KG1 (cell line): ENCODE data around the gene NAT8.
"Not testable (repeated sequence)": the region's sequence is repeated elsewhere in the genome, so short reads cannot be mapped to it uniquely, and the experiment has no call there.

ENCODE experiments used
- DNase-seq: peaks from one replicate; lab custom pipeline; 2025; lab: John Stamatoyannopoulos, UW

The NAT8 gene

DNA sequence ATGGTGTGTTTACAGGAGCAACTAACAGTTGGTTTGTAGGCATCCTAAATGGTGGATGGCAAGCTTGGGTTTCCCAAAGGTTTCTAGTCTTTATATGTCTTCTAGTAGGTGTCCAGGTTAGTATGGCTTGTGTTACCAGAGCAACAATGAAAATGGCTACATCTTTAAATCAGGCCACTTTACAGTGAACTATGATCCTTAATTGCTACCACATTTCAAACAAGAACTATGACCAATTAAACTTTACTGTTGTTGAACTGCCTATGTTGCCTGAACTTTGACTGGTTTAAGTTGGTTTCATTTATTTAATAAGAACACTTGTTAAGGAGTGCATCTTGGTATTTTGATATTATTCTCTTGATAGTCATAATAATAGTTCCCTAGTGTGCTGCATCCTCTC, 5.2 kb downstream of the NAT8 start:
- DNase-seq, result not testable (repeated sequence)

DNA sequence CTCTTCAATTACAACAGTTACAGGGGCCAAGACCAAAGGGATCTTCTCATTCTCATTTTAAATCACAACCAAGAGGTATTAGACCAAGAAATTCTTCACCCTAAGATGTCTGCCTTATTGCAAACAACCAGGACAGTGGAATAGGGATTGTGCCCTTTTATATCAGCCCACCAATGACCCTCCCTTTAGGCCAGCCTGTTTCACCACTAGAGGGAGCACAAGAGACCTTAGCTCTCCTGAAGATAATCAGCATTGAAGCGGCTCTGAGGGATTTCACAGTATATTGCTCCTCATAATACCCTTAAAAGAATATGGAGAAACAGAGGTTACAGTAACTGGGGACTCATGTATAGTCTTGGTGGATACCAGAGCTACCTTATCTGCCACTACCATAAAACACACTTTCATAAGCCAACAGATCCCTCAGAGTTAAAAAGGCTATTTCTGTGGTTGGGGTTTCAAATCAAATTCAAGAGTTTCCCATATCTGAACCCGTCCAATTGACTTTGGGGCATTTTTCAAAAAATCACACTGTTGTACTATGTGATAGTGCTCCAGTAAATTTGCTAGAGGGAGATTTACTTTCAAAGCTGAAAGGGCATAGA, 11.5 kb downstream of the NAT8 start:
- DNase-seq, result not testable (repeated sequence)

DNA sequence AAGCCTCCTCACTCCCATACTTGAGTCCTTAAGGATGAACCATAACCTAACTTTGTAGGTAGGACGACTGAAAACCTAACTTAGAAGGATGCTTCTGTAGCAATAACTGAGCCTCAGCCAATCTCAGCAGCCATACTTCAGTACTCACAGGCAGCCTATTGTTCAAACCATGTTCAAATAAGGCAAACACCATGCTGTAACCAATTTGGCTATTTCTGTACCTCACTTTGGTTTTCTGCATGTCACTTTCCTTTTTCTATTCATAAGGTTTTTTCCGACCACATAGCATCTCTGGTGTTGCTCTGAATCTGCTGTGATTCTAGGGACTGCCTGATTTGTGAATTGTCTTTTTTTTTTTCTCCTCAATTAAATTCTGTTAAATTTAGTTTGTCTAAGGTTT, 13.7 kb downstream of the NAT8 start:
- DNase-seq, result not testable (repeated sequence)

DNA sequence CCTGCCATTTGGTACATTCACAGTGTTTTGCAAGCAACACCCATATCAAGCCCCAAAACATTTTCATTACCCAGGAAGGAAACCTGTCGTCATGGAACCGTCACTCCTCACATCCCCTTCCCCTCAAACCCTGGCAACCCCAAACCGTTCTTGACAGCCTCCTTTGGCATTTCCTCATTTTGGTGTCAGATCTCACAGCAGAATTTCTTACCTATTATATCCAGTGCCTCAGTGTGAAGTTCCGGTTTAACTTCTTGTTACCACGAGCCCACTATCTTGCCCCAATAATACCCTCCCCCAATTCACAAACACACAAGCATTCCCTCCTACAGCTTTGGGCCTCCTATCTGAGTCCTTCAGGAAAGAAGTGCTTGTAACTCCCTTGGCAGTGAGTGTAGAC, 16.0 kb downstream of the NAT8 start:
- DNase-seq, result peak; percentile 25

DNA sequence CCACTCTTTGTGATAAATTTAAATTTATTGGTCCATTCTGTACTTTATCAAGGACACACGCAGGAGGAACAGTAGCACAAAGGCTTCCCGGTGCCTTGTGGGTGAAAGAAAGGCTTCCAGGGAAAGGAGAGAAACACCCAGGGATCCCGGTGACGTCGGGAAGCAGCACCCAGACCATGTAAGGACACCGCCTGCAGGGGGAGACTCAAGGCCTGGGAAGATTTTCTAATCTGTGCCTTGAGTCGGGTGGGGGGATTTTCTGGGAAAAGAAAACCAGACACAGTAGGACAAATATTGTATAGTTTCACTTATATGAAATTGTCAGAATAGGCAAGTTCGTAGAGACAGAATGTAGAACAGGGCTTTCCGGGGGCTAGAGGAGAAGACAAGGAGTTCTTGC, 17.6 kb downstream of the NAT8 start:
- not testable (repeated sequence) for DNase-seq

DNA sequence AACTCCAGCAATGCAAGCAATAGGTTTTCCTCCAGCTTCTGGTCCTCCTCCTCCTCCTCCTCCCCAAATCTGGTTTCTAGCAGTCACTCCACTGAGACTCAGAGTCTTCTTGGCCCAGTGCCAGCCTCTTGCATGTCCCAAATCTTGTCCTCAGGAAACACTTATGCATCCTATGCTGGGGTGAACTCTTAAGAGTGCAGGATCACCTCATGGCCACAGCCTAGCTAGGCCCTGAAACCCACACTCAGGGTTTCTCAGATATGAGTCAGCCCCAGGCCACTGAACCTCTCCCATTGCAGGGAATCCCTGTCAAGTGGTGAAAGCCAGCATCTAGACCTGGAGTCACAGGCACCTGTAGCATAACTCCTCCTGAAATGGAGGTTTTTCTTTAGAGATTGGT, 18.2 kb downstream of the NAT8 start:
- not testable (repeated sequence) for DNase-seq

DNA sequence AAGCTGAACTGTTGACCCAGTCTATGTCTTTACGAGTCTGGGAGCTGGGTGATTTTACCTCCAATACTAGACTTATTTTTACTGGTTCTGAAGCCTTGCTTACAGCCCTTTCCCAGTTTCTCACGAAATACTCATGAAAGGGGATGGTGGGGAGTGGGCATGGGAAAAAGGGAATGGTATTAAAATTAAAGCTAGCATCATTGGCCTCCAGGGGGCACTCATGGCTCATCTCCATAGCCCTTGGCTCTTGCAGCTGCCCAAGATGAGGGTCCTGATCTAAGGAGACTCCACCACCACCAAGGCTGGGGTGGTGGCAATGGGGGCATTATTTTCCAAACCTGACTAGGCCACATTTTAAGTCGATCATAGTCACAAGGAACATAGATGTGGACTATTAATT, 22.3 kb downstream of the NAT8 start:
- DNase-seq, result not testable (repeated sequence)

DNA sequence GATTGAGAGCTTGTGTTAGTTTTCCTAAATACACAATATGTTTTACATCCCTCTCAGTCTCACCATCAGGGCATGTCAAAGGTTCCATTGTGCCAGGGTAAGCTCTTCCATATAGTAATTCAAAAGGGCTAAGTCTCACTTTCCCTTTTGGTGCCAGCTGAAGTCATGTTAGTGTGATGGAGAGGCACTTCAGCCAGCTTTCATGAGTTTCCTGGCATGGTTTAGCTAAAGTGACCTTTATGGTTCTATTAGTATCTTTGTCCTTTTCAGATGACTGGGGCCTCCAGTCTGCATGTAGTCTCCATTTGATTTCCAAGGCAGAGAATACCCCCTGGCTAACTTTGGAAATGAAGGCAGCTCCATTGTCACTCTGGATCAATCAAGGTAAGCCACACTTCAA, 27.2 kb downstream of the NAT8 start:
- no peak for DNase-seq

DNA sequence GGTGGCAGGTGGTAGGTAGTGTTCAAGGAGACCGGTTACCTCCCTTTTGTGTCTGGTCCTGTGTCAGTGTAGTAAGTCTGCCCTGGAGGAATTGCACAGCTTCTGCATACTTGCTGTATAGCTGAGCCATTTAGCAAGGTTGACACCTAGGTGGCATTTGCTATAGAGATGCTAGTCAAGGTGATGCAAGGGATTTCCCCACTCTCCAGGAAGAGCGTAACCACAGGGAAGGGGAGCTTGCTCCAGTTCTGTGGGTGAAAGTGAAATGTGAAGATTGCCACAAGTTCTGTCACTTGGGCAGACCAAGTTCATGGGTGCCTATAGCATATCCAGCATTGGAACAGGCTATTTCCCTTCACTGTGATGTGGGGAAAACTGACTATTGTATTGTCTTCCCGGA, 28.1 kb downstream of the NAT8 start:
- DNase-seq, result no peak

DNA sequence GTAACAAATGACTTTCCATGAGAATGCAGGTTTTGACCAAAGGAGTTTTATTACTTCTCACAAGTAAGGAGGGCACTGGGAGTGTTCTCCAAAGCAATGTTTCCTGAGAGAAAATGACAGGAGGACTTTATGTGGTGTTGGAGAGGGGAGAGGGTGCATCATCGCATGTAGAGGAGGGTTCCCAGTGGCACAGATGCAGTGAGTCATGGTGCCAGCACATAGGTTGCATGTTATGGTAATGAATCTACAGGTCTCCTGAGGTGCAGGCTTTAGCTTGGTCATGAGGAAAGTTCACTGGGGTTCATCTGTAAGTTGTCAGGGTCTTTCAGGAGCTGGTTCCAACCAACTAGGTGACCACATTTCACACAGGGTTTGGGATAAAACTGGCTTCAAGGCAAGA, 30.4 kb downstream of the NAT8 start:
- no peak for DNase-seq

DNA sequence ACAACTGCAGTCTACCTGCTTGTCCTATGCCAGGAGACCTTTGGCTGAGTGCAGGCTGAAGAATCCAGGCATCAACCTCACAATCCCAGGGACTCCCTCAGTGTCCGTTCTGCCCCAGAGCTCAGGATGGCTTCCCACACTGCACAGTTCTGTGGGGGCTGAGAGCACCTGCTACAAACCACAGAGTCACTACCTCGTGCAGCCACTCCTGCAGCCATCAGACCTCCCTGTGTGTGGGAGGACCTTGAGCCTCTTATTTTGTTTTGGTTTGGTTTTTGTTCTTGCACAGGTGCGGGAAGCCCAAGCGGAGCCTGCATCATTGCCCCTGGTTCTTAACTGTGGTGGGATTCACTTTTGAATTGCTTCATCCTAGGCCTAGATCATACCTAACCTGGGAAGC, 31.0 kb downstream of the NAT8 start:
- DNase-seq, result no peak

DNA sequence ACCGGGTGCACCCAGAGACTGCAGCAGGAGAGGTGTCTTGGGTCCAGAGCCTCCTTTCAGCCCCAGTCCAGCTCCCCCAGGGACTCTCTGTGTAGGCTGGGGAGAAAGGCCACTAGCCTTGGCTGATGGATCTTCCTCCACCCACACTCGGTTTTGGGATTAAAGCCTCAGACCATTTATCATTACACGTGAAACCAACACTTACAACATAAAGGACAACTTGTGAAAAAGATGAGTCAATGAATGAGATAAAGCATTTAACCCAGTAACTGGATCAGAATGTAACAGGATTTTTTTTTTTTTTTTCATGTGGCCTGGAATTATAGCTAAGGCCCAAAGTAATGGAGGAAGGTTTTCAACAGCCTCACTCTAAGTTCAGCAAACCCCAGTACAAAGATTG, 32.1 kb downstream of the NAT8 start:
- no peak for DNase-seq

DNA sequence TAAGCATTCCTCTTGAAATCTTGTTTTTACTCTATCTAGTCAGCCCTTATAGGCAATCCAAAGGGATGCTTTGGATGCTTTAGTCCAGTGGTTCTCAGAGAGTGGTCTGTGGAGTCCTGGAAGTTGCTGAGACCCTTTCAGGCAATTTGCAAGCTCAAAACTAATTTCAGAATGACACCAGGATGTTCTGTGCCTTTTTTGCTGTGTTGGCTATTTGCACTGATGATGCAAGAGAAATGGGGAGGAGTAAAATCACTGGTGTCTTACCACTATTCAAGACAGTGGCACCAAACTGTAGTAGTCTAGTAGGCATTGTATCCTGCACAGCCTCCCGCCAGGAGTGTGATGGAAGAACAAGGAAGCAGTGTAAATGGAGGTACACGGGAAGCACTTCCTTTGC, 37.6 kb downstream of the NAT8 start:
- DNase-seq, result not testable (repeated sequence)

DNA sequence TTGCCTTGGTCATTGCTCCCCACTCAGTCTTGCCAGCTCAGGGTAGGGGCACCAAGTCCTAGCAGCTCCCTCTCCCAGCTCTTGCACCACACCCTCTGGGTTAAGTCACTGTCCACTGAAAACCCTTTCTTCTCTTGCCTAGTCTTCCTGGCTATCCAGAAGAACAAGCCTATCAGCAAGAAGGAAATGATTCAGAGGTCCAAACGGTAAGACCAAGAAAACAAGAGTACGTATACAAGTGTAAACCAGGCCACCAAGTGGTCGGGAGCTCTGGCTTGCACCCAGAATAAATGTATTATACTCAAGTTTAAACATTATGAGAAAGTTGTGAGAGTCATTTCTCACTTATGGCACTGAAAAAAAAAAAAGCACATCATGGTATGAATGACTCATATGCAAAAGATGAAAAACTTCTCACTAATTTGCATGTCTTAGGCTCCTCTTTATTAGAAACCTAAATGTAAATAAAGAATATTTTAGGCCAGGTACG, 39.1 kb downstream of the NAT8 start:
- DNase-seq, result not testable (repeated sequence)

DNA sequence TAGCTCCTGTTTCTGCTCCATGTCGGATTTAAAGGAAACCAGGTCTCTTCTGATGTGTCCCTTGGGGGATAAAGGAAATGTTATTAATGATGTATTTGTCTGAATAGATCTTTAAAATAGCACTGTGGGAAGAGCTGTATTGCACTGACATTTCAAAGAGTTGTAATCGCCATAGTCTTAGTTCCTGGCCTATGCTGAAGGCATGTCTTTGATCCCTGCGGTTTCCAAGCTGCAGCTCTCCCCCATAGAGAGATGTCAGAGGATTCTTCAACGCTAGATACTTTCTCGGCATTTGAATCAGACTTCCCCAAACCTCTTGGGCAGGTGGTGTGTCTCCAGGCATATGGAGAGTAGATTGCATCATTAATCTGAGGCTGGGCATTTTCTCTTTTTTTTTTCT, 40.4 kb downstream of the NAT8 start:
- no peak for DNase-seq

DNA sequence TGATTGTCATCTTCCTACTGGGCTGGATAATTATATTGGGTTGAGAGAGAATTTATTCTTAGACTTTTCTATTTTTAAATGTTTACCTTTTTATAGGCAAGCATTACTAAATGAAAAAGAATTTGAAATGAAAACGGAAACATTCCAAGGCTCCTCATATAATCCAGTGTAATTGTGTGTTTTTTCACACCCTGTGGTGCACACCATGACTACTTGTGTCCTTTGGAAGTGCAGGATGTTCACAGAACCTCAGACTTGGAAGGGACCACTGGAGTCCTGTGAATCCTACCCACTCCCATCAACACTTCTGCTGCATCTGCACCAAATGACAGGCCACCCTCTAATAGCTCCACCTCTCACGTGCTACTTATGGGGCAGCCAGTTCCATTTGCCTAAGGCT, 48.0 kb downstream of the NAT8 start:
- DNase-seq, result no peak

DNA sequence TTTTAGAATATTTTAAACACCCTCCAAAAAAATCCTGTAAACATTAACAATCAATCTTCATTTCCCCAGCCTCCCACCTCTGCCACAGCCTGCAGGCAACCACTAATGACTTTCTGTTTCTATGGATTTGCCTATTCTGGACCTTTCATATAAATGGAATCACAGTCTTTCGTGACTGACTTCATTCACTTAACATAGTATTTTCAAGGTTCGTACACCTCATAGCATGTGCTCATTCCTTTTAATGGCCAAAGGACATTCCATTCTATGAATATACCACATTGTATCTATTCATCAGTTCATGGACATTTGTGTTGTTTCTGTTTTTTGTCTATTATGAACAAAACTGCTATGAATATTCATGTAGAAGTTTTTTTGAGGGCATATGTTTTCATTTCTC, 48.5 kb downstream of the NAT8 start:
- DNase-seq, result no peak
